GM18951 (cell line): Measurements from ENCODE around the gene TNFRSF6B.

Source experiments
- POLR2A ChIP-seq: IDR thresholded peaks from 4 replicates; pipeline ENCODE4 v1.6.1; 2011; ENCODE audit warnings: mild to moderate bottlenecking; ENCODE audit not compliant: insufficient read length, insufficient read depth; ENCODE audit errors: extremely low read depth
- in situ Hi-C: fragments of 300-500 bp; cut with MboI; formaldehyde crosslinking; loops from one replicate; pipeline ENCODE4 v1.12.0; 2022; ENCODE audit warnings: low sequenced_read_pairs, mixed read lengths, inconsistent platforms; ENCODE audit not compliant: unreplicated experiment

The TNFRSF6B gene

GRCh38 chr20:63692436-63693082 is 3.9 kb upstream of the TNFRSF6B start:
- in situ Hi-C loops = no loop called here
- TF ChIP-seq POLR2A = no peak

GRCh38 chr20:63693083-63693732 is 3.2 kb upstream of the TNFRSF6B start:
- in situ Hi-C loops = no loop called here
- TF ChIP-seq POLR2A = no peak

GRCh38 chr20:63693733-63694583 is 2.5 kb upstream of the TNFRSF6B start:
- TF ChIP-seq POLR2A = no peak
- in situ Hi-C loops = no loop called here

- in situ Hi-C loops = no loop called here
- TF ChIP-seq POLR2A = no peak
Measured at GRCh38 chr20:63694584-63695423, 1.6 kb upstream of the TNFRSF6B start.

GRCh38 chr20:63695424-63696305 is 787 bp upstream of the TNFRSF6B start:
- in situ Hi-C loops = no loop called here
- no peak for TF ChIP-seq POLR2A

- no peak for TF ChIP-seq POLR2A
- in situ Hi-C loops = no loop called here
Measured at GRCh38 chr20:63696306-63696627, 185 bp upstream of the TNFRSF6B start.

- in situ Hi-C loops = no loop called here
- TF ChIP-seq POLR2A = no peak
Measured at GRCh38 chr20:63697357-63697867, 960 bp downstream of the TNFRSF6B start.

- no peak for TF ChIP-seq POLR2A
- in situ Hi-C loops = no loop called here
Measured at GRCh38 chr20:63697868-63698545, 1.6 kb downstream of the TNFRSF6B start.

GRCh38 chr20:63698739-63699465 is 2.5 kb downstream of the TNFRSF6B start:
- TF ChIP-seq POLR2A = no peak
- in situ Hi-C loops = no loop called here

GRCh38 chr20:63699466-63700198 is 3.2 kb downstream of the TNFRSF6B start:
- in situ Hi-C loops = no loop called here

More at GRCh38 chr20:63699466-63700198, 3.2 kb downstream of the TNFRSF6B start:
- peak; percentile 11 for TF ChIP-seq POLR2A
